Smooth muscle cell (in vitro differentiated cells): ENCODE measurements around the gene CAPN11. TPM values are rescaled to one million over a fixed set of nuclear protein-coding genes. Genes with fewer than 3 reads are reported as not detected.

Experiments
- DNase-seq: peaks from one replicate; lab custom pipeline; 2025; ENCODE audit not compliant: unreplicated experiment; lab: John Stamatoyannopoulos, UW
- H2AFZ ChIP-seq: fragments of 200-600 bp; sonication (generic); 2 replicates; pipeline ENCODE4 v1.6.0; 2016; ENCODE audit warnings: antibody characterized with exemption, low read depth, mild to moderate bottlenecking
- H3F3A ChIP-seq: fragments of 200-600 bp; sonication (generic); 2 replicates; pipeline ENCODE4 v1.6.0; 2017; ENCODE audit warnings: antibody characterized with exemption, low read depth
- H3K27ac ChIP-seq: fragments of 200-600 bp; sonication (generic); 2 replicates; pipeline ENCODE4 v1.5.1; 2016; ENCODE audit warnings: low read depth, mild to moderate bottlenecking
- H3K27me3 ChIP-seq: fragments of 200-600 bp; sonication (generic); 2 replicates; pipeline ENCODE4 v1.6.1; 2016; ENCODE audit warnings: low read depth, mild to moderate bottlenecking
- H3K36me3 ChIP-seq: fragments of 200-600 bp; sonication (generic); 2 replicates; pipeline ENCODE4 v1.5.1; 2016; ENCODE audit warnings: low read depth
- H3K4me1 ChIP-seq: fragments of 200-600 bp; sonication (generic); 2 replicates; pipeline ENCODE4 v1.5.1; 2016; ENCODE audit warnings: low read depth
- H3K4me2 ChIP-seq: fragments of 200-600 bp; sonication (generic); 2 replicates; pipeline ENCODE4 v1.6.0; 2016; ENCODE audit warnings: mild to moderate bottlenecking
- H3K4me3 ChIP-seq: fragments of 200-600 bp; sonication (generic); 2 replicates; pipeline ENCODE4 v1.5.1; 2016; ENCODE audit warnings: mild to moderate bottlenecking
- H3K79me2 ChIP-seq: fragments of 200-600 bp; sonication (generic); 2 replicates; pipeline ENCODE4 v1.6.0; 2016; ENCODE audit warnings: low read depth, mild to moderate bottlenecking
- H3K9ac ChIP-seq: fragments of 200-600 bp; sonication (generic); 2 replicates; pipeline ENCODE4 v1.6.0; 2016; ENCODE audit warnings: low read depth
- H3K9me3 ChIP-seq: fragments of 200-600 bp; sonication (generic); replicated peaks from 2 replicates; pipeline ENCODE4 v1.5.1; 2016; ENCODE audit warnings: low read depth
- H4K20me1 ChIP-seq: fragments of 200-600 bp; sonication (generic); 2 replicates; pipeline ENCODE4 v1.6.0; 2016; ENCODE audit warnings: low read depth
- CTCF ChIP-seq: fragments of 200-600 bp; sonication (generic); IDR thresholded peaks from 2 replicates; pipeline ENCODE4 v1.5.1; 2017; ENCODE audit warnings: borderline replicate concordance, mild to moderate bottlenecking, antibody characterized with exemption; ENCODE audit not compliant: insufficient read depth, poor library complexity, severe bottlenecking
- WGBS: methylation state at CpG from one replicate; pipeline ENCODE4 v1.1.7; 2016; ENCODE audit warnings: low lambda C conversion rate; 5-methylcytosine and 5-hydroxymethylcytosine counted together
- polyA plus RNA-seq: library from polyadenylated mRNA; unstranded; fragments of >200 nt; fragmentation: Nextera tagmentation; extraction: Ambion mirVana; gene quantifications from 2 replicates; pipeline ENCODE4 v1.2.1, GENCODE V29; 2016
- total RNA-seq: library from RNA; depleted of rRNA; stranded (reverse); fragments of >200 nt; gene quantifications from 2 replicates; pipeline ENCODE4 v1.2.3, GENCODE V29; 2014

The CAPN11 gene
- total and polyA plus RNA-seq, 2 experiments from 2014 or later = 0.31 TPM; not detected in 1

GRCh38 chr6:44111434-44112417 is 46.9 kb upstream of the CAPN11 start:
- Histone ChIP-seq H3K4me2 (no peak overlapping the region), H3K9me3 (no peaks in the 10 kb centered on the region), H3K79me2 (peaks cover 13% of the 10 kb centered on the region), H3K9ac (no peak overlapping the region), H3F3A (peaks cover 4% of the 10 kb centered on the region), H4K20me1 (peaks cover 44% of the 10 kb centered on the region), H3K4me3 (no peak overlapping the region), H3K4me1 (peaks cover 8% of the 10 kb centered on the region), H3K36me3 (no peaks in the 10 kb centered on the region), H3K27me3 (no peaks in the 10 kb centered on the region), H3K27ac (no peak overlapping the region), H2AFZ (no peak overlapping the region)
- TF ChIP-seq CTCF = no peak
- 84% methylated on average over 6 of the region's 6 CpGs for WGBS
- no peak for DNase-seq

GRCh38 chr6:44113414-44113813 is 45.2 kb upstream of the CAPN11 start:
- no peak overlapping the region for H2AFZ ChIP-seq
- no peak overlapping the region for H3K4me3 ChIP-seq
- H3K27me3 ChIP-seq = no peaks in the 10 kb centered on the region
- DNase-seq = no peak
- no peak overlapping the region for H3K27ac ChIP-seq
- H3K9me3 ChIP-seq = no peaks in the 10 kb centered on the region
- no peak overlapping the region for H3K4me2 ChIP-seq
- H3K36me3 ChIP-seq = no peaks in the 10 kb centered on the region
- 88% methylated on average over 3 of the region's 3 CpGs for WGBS
- H3K4me1 ChIP-seq = peaks cover 15% of the 10 kb centered on the region
- peaks cover 17% of the 10 kb centered on the region for H3F3A ChIP-seq
- H3K9ac ChIP-seq = no peak overlapping the region
- peak; percentile 22 for TF ChIP-seq CTCF
- peaks cover 19% of the 10 kb centered on the region for H3K79me2 ChIP-seq
- H4K20me1 ChIP-seq = peaks cover 46% of the 10 kb centered on the region

GRCh38 chr6:44115866-44116265 is 42.8 kb upstream of the CAPN11 start:
- peak overlapping the region; percentile 97 for H3K27ac ChIP-seq
- H3K36me3 ChIP-seq = no peaks in the 10 kb centered on the region
- no peak overlapping the region for H3K4me3 ChIP-seq
- DNase-seq = no peak
- peak overlapping the region; percentile 78 for H3K4me2 ChIP-seq
- H3K27me3 ChIP-seq = no peaks in the 10 kb centered on the region
- H3K79me2 ChIP-seq = peaks cover 44% of the 10 kb centered on the region
- H3K9me3 ChIP-seq = no peaks in the 10 kb centered on the region
- H4K20me1 ChIP-seq = peaks cover 53% of the 10 kb centered on the region
- peaks cover 18% of the 10 kb centered on the region for H3F3A ChIP-seq
- H3K9ac ChIP-seq = peak overlapping the region; percentile 86
- TF ChIP-seq CTCF = no peak
- WGBS = 76% methylated on average over 5 of the region's 5 CpGs
- H3K4me1 ChIP-seq = peaks cover 18% of the 10 kb centered on the region
- no peak overlapping the region for H2AFZ ChIP-seq
